ENCODE data around the gene HOXD9.

Gene HOXD9

GRCh38 chr2:176137906-176138305 lies 15.4 kb downstream of the HOXD9 start:
- no peak for DNase-seq (ENCODE audit: low read depth, low spot score)

- no peak for DNase-seq (ENCODE audit: low read depth, low spot score)
Measured at GRCh38 chr2:176138526-176138922, 16.0 kb downstream of the HOXD9 start.

- DNase-seq (ENCODE audit: low read depth, low spot score) = no peak
Measured at GRCh38 chr2:176138923-176139660, 16.6 kb downstream of the HOXD9 start.

DNA sequence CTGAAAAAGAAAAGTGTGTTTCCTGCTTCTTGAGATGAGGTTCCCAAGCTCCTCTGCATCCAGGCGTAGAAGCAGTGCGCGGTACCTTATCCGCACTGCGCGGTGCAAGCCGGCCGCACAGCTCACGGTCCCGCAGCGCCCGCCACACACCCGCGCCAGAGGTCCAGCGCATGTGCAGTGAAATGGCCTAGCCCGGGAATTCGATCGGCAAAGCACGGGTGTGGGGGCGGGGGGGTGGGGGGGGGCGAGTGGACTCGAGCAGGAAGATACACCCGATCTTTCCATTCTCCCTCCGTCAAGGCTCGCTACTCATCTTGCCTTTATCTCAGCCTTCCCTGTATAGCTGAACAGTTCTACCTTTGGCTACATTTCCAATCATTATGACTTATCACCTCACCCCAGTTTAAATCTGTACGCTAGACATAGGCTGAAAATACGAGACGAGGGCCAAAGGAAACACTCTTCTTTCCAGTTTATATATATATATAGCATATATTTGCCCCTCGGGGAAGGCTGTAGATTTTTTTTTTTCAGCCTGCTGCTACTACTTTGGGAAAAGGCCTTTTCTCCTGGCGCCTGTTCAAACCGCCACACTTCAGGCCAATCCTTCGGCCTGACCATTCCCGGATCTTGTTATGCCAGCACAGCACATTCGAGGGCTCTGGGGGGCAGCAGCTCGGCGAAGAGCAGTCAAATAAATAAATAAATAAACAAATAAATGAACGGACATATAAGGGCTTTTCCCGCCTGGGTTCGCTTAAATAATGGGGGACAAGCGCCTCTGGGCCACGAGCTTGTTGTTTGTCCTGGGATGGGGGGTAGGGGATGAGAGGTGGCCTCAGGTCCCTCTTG lies 17.4 kb downstream of the HOXD9 start:
- no peak for DNase-seq (ENCODE audit: low read depth, low spot score)

DNA sequence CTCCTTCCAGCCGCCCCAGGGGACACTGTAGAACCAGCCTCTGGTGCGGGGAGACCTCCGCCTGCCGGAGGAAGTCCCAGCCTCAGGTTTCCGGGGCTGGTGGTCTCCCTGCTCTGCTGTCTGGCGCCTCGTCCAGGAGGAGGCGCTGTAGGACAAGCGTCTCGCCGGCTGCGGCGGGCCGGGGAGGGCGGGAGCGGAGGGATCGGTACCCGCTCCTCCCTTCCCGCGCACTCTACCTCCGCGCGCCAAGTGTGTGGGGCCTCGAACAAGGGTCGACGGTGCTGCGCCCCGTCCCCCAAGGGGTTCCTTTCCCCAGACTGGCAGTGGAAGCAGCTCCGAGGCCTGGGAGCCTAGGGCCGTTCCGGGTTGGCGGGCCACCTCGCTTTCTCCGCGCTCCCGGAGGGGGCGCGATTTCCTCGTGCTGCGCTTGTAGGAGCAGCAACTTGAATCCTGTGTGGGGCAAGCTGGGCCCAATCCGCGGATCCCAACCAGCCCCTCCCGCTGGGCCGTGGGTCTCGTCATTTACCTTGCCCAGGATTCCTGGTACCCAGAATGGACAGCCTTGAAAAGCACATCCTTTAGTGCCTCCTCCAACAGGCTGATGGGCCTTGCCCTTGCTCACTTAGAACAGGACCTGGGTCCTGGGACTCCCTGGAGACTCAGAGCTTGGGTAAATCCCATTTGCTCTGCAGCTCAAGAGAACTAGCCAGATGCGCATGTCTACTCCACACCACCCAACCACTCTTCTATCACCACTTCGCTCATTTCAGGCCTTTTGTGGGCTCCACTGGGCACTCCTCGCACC lies 18.2 kb downstream of the HOXD9 start:
- DNase-seq (ENCODE audit: low read depth, low spot score) = no peak

DNA sequence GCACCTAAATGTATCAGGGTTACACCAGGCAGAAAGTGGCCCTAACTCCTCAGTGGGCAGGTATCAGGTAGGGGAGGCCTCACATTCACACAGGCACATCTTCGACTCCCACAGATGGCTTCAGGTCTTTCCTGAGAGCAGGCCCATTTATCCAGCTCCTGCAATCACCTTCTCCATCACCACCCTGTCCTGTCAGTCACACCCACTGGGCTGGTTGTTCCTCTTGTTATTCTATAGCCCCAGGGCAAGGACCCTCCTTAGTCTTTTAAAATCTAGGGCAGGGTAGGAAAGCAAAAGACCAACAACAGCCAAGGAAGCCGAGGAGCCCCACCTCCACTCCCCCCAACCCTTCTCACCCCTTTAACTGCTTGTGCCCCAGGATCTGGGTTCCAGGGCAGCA lies 19.8 kb downstream of the HOXD9 start:
- DNase-seq (ENCODE audit: low read depth, low spot score) = no peak

DNA sequence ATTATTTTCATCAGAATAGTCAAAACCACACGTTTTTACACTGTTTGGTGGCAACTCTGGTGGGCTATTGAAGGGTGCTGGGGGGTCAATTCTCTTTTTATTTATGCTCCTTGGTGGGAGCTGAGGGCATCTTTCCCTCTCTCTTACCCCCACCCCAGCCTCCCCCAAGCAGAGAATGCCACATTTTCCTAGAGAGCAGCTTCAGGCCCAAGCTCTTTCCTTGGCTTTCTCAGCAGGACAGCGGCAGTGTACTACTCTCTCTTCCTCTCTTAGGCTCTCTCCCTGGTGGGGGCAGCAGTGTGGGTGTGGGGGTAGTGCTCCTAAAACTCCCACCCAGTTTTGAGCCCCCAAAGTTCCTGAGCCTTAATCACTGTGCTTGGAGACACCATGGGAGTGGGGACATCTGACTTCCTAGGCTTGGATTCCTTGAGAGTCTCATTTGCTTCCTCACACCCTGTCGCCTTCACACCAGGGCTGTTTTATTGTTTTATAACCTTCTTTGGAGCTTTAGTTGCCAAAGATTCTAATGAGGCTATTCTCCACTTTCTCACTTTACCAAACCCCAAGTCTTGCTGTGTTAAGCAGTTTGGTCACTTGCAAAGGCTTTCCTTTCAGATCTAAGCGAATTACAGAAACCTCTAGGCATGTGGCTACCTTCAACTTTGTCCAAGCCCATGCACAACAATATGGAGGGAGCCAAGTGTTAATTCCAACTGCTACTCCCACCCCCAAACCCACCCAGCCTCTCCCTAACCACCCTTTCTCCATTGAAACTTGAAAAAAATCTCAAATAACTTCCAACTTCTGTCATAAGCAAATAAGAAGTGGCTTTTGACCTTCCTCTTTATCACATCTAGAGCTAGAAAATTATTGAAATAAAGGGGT lies 22.8 kb downstream of the HOXD9 start:
- no peak for DNase-seq (ENCODE audit: low read depth, low spot score)

- no peak for DNase-seq (ENCODE audit: low read depth, low spot score)
Measured at GRCh38 chr2:176146101-176146500, 23.6 kb downstream of the HOXD9 start.

GRCh38 chr2:176146645-176147044 lies 24.1 kb downstream of the HOXD9 start:
- DNase-seq (ENCODE audit: low read depth, low spot score) = no peak

- DNase-seq (ENCODE audit: low read depth, low spot score) = no peak
Measured at GRCh38 chr2:176147210-176147799, 24.8 kb downstream of the HOXD9 start.

DNA sequence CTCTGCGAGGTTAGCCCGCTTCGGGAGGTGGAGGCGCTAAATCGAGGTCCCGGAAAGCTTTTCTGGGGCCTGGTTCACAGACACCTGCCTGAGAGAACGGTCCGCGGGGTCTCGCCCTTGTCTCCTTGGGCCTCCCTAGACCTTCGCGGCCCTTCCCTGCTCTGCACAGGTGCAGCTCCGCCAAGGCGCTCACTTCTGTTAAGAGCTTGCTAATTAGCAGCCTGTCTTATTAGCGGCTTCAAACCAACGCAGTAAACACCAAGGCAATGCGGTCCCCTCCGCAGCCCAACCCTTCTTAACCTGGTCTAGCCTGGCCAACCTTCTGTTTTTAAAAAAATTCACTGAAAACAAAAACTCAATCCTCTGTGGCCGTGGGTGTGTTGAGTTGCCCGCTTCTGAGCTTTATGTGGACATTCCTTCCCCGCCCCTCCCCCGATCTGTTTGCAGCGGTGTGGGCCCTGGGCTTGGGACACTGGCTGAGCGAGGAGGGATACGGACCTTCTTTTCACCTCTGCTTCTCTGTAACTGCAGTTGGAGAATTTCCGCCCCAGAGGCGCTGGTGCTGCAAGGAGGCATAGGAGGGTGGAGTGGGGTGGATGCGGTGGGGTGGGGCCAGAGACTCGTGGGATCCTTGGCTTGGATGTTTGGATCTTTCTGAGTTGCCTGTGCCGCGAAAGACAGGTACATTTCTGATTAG lies 25.4 kb downstream of the HOXD9 start:
- DNase-seq (ENCODE audit: low read depth, low spot score) = no peak

GRCh38 chr2:176148751-176149421 lies 26.4 kb downstream of the HOXD9 start:
- DNase-seq (ENCODE audit: low read depth, low spot score) = no peak

- no peak for DNase-seq (ENCODE audit: low read depth, low spot score)
Measured at GRCh38 chr2:176149481-176149938, 27.0 kb downstream of the HOXD9 start.

GRCh38 chr2:176149939-176150583 lies 27.5 kb downstream of the HOXD9 start:
- no peak for DNase-seq (ENCODE audit: low read depth, low spot score)

DNA sequence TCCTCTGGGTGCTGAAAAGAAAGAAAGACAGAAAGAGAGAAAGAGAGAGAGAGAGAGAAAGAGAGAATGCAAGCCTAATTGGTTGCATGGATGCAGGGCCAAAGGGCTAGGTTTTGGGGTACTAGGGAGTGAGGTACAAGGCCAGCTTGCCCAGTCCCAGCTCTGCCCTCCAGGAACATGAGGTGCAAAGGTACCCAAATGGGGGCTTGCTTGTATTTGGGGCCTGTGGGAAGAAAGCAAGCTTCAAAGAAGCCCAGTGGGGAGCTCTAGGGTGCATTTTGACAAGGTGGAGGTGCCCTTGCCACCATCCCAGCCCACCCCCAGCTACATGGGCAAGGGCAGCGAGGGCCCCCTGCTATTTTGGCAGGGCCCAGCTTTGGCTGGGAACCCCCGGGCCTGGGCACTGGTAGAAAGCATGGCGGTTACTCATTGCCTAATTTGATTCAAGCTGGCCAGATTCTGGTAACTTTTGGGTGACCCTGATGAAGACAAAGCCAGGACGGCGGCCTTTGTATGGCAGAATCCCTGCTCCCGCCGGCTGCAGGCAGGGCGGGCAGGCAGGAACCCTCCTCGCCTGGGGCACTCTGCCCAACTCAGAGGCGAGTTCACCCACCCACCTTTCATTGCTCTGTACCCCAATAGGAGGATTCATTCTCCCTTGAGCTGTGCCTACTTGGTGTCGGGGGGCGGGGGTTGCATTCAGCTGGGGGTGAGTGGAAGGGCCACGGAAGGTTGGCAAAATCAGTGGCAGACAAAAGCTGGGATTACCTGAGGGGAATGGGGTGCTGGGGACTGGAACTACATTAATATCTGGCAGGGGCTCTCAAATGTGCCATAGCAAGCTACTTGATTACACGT lies 28.3 kb downstream of the HOXD9 start:
- no peak for DNase-seq (ENCODE audit: low read depth, low spot score)

- DNase-seq (ENCODE audit: low read depth, low spot score) = no peak
Measured at GRCh38 chr2:176151442-176152287, 29.1 kb downstream of the HOXD9 start, which contains the start of gene HOXD4. Gene HOXD4 (plus strand): TSS chr2:176151550. CDS start chr2:176151634, 84 bp downstream.

Data from brain pericyte (primary cell).